Testis (tissue), 3 donors: ENCODE data around the gene BTD. TPM values are rescaled to one million over a fixed set of nuclear protein-coding genes. Genes with fewer than 3 reads are reported as not detected.

Experiments used
- DNase-seq: peaks from one replicate; pipeline ENCODE4 v3.0.0-alpha.2; 2019
- H3K27ac ChIP-seq, 2 donors: fragments of 200-600 bp; sonication (generic); one replicate each; pipeline ENCODE4 v1.5.1; 2019
- H3K27me3 ChIP-seq: fragments of 200-600 bp; sonication (generic); one replicate; pipeline ENCODE4 v1.5.1; 2019
- H3K36me3 ChIP-seq: fragments of 200-600 bp; sonication (generic); one replicate; pipeline ENCODE4 v1.5.1; 2017; ENCODE audit warnings: low read depth; ENCODE audit errors: missing control alignments
- H3K4me1 ChIP-seq: fragments of 200-600 bp; sonication (generic); one replicate; pipeline ENCODE4 v1.5.1; 2019
- H3K4me3 ChIP-seq, 2 donors: fragments of 200-600 bp; sonication (generic); one replicate each; pipeline ENCODE4 v1.5.1; 2017 to 2019
- H3K9me3 ChIP-seq: fragments of 200-600 bp; sonication (generic); one replicate; pipeline ENCODE4 v1.5.1; 2017
- CTCF ChIP-seq, 3 experiments: fragments of 450-650 bp in 2 of 3; fragments of 200-600 bp in 1 of 3; sonication (generic) in 1 of 3; IDR thresholded peaks; one replicate each; pipeline ENCODE4 v1.5.1; 2016 to 2019; ENCODE audit warnings: antibody characterized with exemption in 3 of 3, mild to moderate bottlenecking in 2 of 3, moderate library complexity in 1 of 3
- POLR2A ChIP-seq: fragments of 450-650 bp; IDR thresholded peaks from one replicate; pipeline ENCODE4 v1.6.1; 2017; ENCODE audit warnings: antibody characterized with exemption, mild to moderate bottlenecking, moderate library complexity
- WGBS, 2 donors: methylation state at CpG; one replicate each; pipeline ENCODE4 v1.1.5; 2018; 5-methylcytosine and 5-hydroxymethylcytosine counted together
- intact Hi-C: fragments of 100-400 bp; cut with DNase I; formaldehyde crosslinking; loops from one replicate; pipeline ENCODE4 v1.15.1; 2023; ENCODE audit warnings: low total_unique reads
- polyA plus RNA-seq: library from polyadenylated mRNA; stranded (reverse); fragments of 350-450 nt; fragmentation: Illumina TruSeq; extraction: RNeasy Lipid Tissue Mini Kit (QIAGEN cat#74804); gene quantifications from one replicate; pipeline ENCODE4 v1.2.3, GENCODE V29; 2014; ENCODE audit warnings: low read depth, low replicate concordance; ENCODE audit not compliant: insufficient read depth
- total RNA-seq, 2 donors: library from RNA; depleted of rRNA; stranded (reverse); fragments of >200 nt; gene quantifications; one replicate each; pipeline ENCODE4 v1.2.3, GENCODE V29; 2016

Gene BTD
- total and polyA plus RNA-seq, 3 donors from 2014 or later = 31.3 to 54.7 (median 44.7) TPM

DNA sequence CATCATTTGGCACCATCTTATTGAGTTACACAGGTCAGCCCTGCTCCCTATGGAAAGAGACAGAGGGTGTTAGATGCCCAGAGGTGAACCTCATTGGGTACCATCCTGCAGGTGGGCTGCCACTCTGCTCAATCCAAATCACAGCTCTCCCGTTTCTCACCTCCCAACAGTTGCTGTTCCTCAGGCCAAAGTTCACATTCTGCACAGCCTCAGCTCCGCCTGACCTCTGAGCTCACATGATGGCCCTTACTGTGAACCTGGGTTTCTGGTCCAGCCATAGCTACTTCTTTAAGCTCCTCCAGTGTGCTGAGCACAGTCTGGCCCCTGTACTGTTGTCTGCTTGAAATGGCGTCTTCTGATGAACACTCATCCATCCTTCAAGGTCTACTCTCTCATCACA is 47.8 kb downstream of the BTD start:
- H3K9me3 ChIP-seq = no peaks in the 10 kb centered on the region
- WGBS, 2 donors = 90 to 97% methylated on average over 3 of the region's 3 CpGs
- no peak for TF ChIP-seq POLR2A
- TF ChIP-seq CTCF (IDR thresholded peaks at IDR 0.05) = no peak
- DNase-seq = no peak
- H3K4me3 ChIP-seq = no peak overlapping the region
- intact Hi-C loops = no loop called here
- peaks cover 8% of the 10 kb centered on the region for H3K4me1 ChIP-seq
- H3K36me3 ChIP-seq = no peaks in the 10 kb centered on the region
- no peak overlapping the region for H3K27ac ChIP-seq
- H3K27me3 ChIP-seq = no peaks in the 10 kb centered on the region

DNA sequence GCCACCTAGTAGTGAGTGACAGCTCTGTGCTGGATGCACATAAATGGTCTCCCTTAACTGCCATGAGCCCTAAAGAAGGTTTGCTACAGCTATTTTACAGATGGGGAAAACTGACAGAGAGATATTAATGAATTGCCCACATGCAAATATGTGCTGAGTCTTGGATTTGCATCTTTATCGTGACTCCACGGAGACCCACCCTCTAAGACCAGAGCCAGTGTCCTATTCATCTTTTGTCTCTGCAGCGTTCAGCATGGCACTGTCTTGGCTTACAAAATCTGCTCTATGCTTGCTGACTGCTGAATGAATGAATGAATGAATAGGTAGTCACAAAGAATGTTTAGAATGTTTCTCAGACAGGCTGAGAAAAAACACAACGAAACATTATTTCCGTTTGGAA is 48.3 kb downstream of the BTD start:
- Histone ChIP-seq H3K36me3 (no peaks in the 10 kb centered on the region), H3K4me1 (peaks cover 8% of the 10 kb centered on the region), H3K4me3 (no peak overlapping the region), H3K9me3 (no peaks in the 10 kb centered on the region), H3K27ac (no peak overlapping the region), H3K27me3 (no peaks in the 10 kb centered on the region)
- no peak for DNase-seq
- WGBS, 2 donors = 95 to 97% methylated on average over 5 of the region's 5 CpGs
- TF ChIP-seq CTCF (IDR thresholded peaks at IDR 0.05) = no peak
- TF ChIP-seq POLR2A = no peak
- intact Hi-C loops = no loop called here

GRCh38 chr3:15651396-15651795 is 49.9 kb downstream of the BTD start:
- DNase-seq = no peak
- Histone ChIP-seq H3K4me1 (peaks cover 8% of the 10 kb centered on the region), H3K27me3 (no peaks in the 10 kb centered on the region), H3K4me3 (no peak overlapping the region), H3K36me3 (no peaks in the 10 kb centered on the region), H3K9me3 (no peaks in the 10 kb centered on the region), H3K27ac (no peak overlapping the region)
- intact Hi-C loops = no loop called here
- WGBS, 2 donors = 82 to 84% methylated on average over 8 of the region's 8 CpGs
- no peak for TF ChIP-seq POLR2A
- TF ChIP-seq CTCF (IDR thresholded peaks at IDR 0.05) = no peak

- Histone ChIP-seq H3K4me1 (no peaks in the 10 kb centered on the region), H3K4me3 (no peak overlapping the region), H3K36me3 (no peaks in the 10 kb centered on the region), H3K27me3 (no peaks in the 10 kb centered on the region), H3K9me3 (no peaks in the 10 kb centered on the region), H3K27ac (no peak overlapping the region)
- intact Hi-C loops = no loop called here
- DNase-seq = no peak
- no peak for TF ChIP-seq POLR2A
- TF ChIP-seq CTCF (IDR thresholded peaks at IDR 0.05) = no peak
- WGBS, 2 donors = 80 to 91% methylated on average over 3 of the region's 3 CpGs
Observed at GRCh38 chr3:15653321-15653720, 51.8 kb downstream of the BTD start.

DNA sequence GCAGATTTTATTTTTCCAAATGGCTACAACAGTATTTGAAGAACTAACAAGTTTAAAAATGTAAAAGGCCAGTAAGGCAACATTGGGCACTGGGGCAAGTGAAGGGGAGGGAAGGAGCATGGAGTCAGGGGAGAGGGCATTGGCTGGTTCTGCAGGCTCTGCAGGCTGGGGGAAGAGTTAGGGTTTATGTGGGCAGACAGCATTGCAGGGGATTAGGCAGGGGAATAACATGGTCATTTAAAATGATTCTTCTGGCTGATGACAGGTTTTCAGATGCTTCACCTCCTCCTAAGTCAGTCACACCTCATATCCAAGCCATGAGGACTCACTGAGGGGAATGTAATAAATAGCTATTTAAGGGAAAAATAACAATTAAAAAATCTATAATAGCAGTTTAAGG is 52.6 kb downstream of the BTD start:
- no peak overlapping the region for H3K27ac ChIP-seq
- DNase-seq = no peak
- H3K4me3 ChIP-seq = no peak overlapping the region
- no peaks in the 10 kb centered on the region for H3K9me3 ChIP-seq
- H3K4me1 ChIP-seq = no peaks in the 10 kb centered on the region
- no peak for TF ChIP-seq POLR2A
- no peak for TF ChIP-seq CTCF (IDR thresholded peaks at IDR 0.05)
- H3K27me3 ChIP-seq = no peaks in the 10 kb centered on the region
- no peaks in the 10 kb centered on the region for H3K36me3 ChIP-seq
- intact Hi-C loops = no loop called here
